Pancreas (tissue), 10 donors: ENCODE data around the gene AHNAK. TPM values are rescaled to one million over a fixed set of nuclear protein-coding genes. Genes with fewer than 3 reads are reported as not detected.
A peak's percentile ranks its signal among the peaks of the same experiment; 100 is the strongest.

ENCODE experiments used
- ATAC-seq, 4 donors: fragments of 200-7000 bp; cut with Tn5 transposase; one replicate each; pipeline versions ENCODE4 v1.8.0 to v1.9.1; 2020; ENCODE audit warnings: mild to moderate bottlenecking in 4 of 4, moderate library complexity in 4 of 4
- DNase-seq, 6 donors: peaks; one replicate each; pipeline ENCODE4 v3.0.0-alpha.2; 2020
- FAIRE-seq: peaks from 2 replicates; lab custom pipeline; 2012; peaks lifted over from hg19 to GRCh38; lab: Jason Lieb, UNC
- H3K27ac ChIP-seq, 4 donors: fragments of 200-600 bp; sonication (generic); 1 replicate in 3 of 4; 2 replicates in 1 of 4; pipeline versions ENCODE4 v1.5.0 to v1.8.0; 2020
- H3K27me3 ChIP-seq, 4 donors: fragments of 200-600 bp; one replicate each; pipeline ENCODE4 v1.8.0; 2021
- H3K36me3 ChIP-seq, 3 donors: fragments of 200-600 bp; sonication (generic) in 1 of 3; one replicate each; pipeline versions ENCODE4 v1.5.0 to v1.8.0; 2020 to 2021
- H3K4me1 ChIP-seq, 3 donors: fragments of 200-600 bp; one replicate each; pipeline ENCODE4 v1.8.0; 2021
- H3K4me3 ChIP-seq, 4 donors: fragments of 200-600 bp; sonication (generic) in 2 of 4; one replicate each; pipeline versions ENCODE4 v1.5.0 to v1.8.0; 2020 to 2021
- H3K9me3 ChIP-seq, 4 donors: fragments of 200-600 bp; one replicate each; pipeline ENCODE4 v1.8.0; 2021
- CTCF ChIP-seq, 4 donors: fragments of 200-600 bp; sonication (generic) in 3 of 4; IDR thresholded peaks; one replicate each; pipeline versions ENCODE4 v1.5.0 to v1.8.0; 2021; ENCODE audit warnings: antibody characterized with exemption in 4 of 4
- WGBS, 2 donors: extraction: QIAGEN DNeasy Blood & Tissue Kit; methylation state at CpG; one replicate each; pipeline ENCODE4 v1.1.7; 2013; 5-methylcytosine and 5-hydroxymethylcytosine counted together
- intact Hi-C, 3 donors: fragments of 100-400 bp; cut with DNase I; formaldehyde crosslinking; loops; one replicate each; pipeline versions ENCODE4 v1.11.1 to v1.14.2; 2022
- polyA plus RNA-seq, 2 donors: library from polyadenylated mRNA; stranded (reverse); fragments of 200-250 nt; gene quantifications; one replicate each; pipeline ENCODE4 v1.2.3, GENCODE V29; 2013
- total RNA-seq, 6 donors: library from RNA; stranded (reverse); fragmentation: NEBNext Ultra II Directional in 4 of 6; extraction: Animal tissue kit (Norgen Biotek cat#: 25700) in 4 of 6; gene quantifications; one replicate each; pipeline versions ENCODE4 v1.2.1 to v1.2.4, GENCODE V29; 2021 to 2023
- donor health status: healthy with polysubstance abuse.
- donor health status: DM: no; HTN: no; CAD: no; lungs with moderate emphysema.
- donor health status: DM: no; HTN: no; CAD: no.
- donor health status: control.
- donor health status: control.
- donor health status: Bipolar disorder and iron deficiency.
- donor health status: DM: yes; HTN: yes; CAD: no.
- donor health status: DM: no; HTN: no; CAD: no.
- donor health status: DM: no; HTN: no; CAD: no.
- donor health status: DM: yes; HTN: yes; CAD: no.

Gene AHNAK
- total and polyA plus RNA-seq, 8 donors, result 18.7 to 163 (median 66.8) TPM

GRCh38 chr11:62505059-62505439, 41.6 kb downstream of the AHNAK start:
- FAIRE-seq (no peak), ATAC-seq (no peak), DNase-seq (no peak)
- H3K27ac ChIP-seq, result no peak overlapping the region
- peaks cover 0 to 3% (median 0%) of the 10 kb centered on the region in 4 donors for H3K27me3 ChIP-seq
- H3K9me3 ChIP-seq, result no peaks in the 10 kb centered on the region
- intact Hi-C loops, result no loop called here
- peaks cover 6 to 10% (median 9%) of the 10 kb centered on the region in 3 donors for H3K4me1 ChIP-seq
- 44 to 50% methylated on average over 12 of the region's 12 CpGs for WGBS, 2 donors
- no peaks in the 10 kb centered on the region for H3K36me3 ChIP-seq
- H3K4me3 ChIP-seq, result peak overlapping the region in 1 of 4 donors; percentile 20
- TF ChIP-seq CTCF (IDR thresholded peaks at IDR 0.05), result no peak

- H3K27ac ChIP-seq, result no peak overlapping the region
- ATAC-seq (no peak), DNase-seq (no peak), FAIRE-seq (no peak)
- intact Hi-C loops, result no loop called here
- peaks cover 0 to 3% (median 0%) of the 10 kb centered on the region in 4 donors for H3K27me3 ChIP-seq
- no peaks in the 10 kb centered on the region for H3K9me3 ChIP-seq
- no peaks in the 10 kb centered on the region for H3K36me3 ChIP-seq
- WGBS, 2 donors, result 72 to 87% methylated on average over 15 of the region's 15 CpGs
- TF ChIP-seq CTCF (IDR thresholded peaks at IDR 0.05), result no peak
- H3K4me1 ChIP-seq, result peaks cover 6 to 10% (median 9%) of the 10 kb centered on the region in 3 donors
- H3K4me3 ChIP-seq, result no peak overlapping the region
These were observed 42.2 kb downstream of the AHNAK start for GRCh38 chr11:62504158-62504973.

DNA sequence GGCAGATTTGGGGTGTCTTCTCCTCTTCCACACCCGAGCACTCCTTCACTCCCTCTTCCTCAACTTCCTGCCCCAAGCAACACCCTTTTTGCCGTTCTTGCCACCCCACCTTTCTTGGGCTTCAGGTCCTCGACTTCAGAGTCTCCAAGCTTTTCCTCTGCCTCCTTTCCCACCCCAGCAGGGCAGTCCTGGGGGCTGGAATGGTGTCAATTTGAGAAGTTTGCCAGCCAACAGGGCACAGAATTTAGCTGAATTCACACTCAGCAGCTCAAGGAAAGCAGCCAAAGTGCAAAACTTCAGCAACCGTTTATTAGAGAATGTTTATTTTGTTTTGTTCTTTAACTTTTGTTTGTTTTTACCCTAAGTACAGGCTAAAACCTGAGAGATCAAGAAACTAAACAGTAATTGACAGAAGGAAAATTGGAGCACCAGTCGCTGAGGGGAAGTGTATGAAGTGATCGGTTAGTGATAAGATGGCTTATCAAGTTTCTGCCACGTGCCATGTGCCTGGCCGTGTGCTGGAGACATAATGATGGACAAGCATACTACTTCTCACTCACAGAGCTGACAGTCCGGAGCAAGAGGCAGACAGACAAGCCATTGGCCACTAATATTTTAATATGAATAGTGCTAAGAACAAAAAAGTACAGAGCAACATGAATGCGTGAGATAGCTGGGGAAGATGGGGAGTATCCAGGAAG, 44.4 kb downstream of the AHNAK start:
- no peaks in the 10 kb centered on the region for H3K4me1 ChIP-seq
- H3K27me3 ChIP-seq, result peaks cover 0 to 3% (median 0%) of the 10 kb centered on the region in 4 donors
- H3K9me3 ChIP-seq, result no peaks in the 10 kb centered on the region
- H3K36me3 ChIP-seq, result no peaks in the 10 kb centered on the region
- ATAC-seq (no peak), FAIRE-seq (no peak), DNase-seq (no peak)
- no peak overlapping the region for H3K27ac ChIP-seq
- no peak for TF ChIP-seq CTCF (IDR thresholded peaks at IDR 0.05)
- 22 to 41% methylated on average over 10 of the region's 10 CpGs for WGBS, 2 donors
- no peak overlapping the region for H3K4me3 ChIP-seq
- intact Hi-C loops, result no loop called here

DNA sequence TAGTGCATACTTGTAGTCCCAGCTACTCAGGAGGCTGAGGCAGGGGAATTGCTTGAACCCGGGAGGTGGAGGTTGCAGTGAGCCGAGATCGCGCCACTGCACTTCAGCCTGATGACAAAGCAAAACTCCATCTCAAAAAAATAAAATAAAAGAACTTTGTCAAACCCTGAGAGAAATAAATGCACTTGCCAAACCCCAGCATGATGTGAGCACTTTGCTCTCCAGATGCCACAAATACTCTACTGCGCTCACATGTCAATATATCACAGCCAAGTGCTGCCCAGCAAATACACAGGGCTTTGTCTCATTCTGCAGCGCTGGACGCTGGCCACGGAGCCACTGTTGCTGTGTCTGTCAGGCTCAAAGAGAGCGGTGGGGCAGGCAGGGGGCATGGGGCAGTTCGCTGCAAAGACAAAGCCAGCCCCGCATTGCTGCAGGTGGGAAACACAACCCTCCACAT, 45.1 kb downstream of the AHNAK start:
- DNase-seq (peak in 2 of 6 donors; percentile 31 to 60), ATAC-seq (peak in 3 of 4 donors; percentile 52 to 64 (median 57)), FAIRE-seq (no peak)
- H3K4me1 ChIP-seq, result no peaks in the 10 kb centered on the region
- H3K9me3 ChIP-seq, result no peaks in the 10 kb centered on the region
- WGBS, 2 donors, result 31 to 42% methylated on average over 11 of the region's 11 CpGs
- TF ChIP-seq CTCF (IDR thresholded peaks at IDR 0.05), result no peak
- H3K27ac ChIP-seq, result no peak overlapping the region
- peaks cover 0 to 3% (median 0%) of the 10 kb centered on the region in 4 donors for H3K27me3 ChIP-seq
- H3K36me3 ChIP-seq, result no peaks in the 10 kb centered on the region
- intact Hi-C loops, result no loop called here
- no peak overlapping the region for H3K4me3 ChIP-seq
